Measurements from ENCODE around the gene NEK6. TPM values are rescaled to one million over a fixed set of nuclear protein-coding genes. Genes with fewer than 3 reads are reported as not detected.

Gene NEK6
- total and polyA plus RNA-seq, 10 of the 15 experiments (the other 5 are each of a cell fraction or from before 2014, with no cell fraction given) = 31.3 to 161 (median 89.2) TPM

- Histone ChIP-seq H3K79me2 (ENCODE audit: control insufficient read depth, insufficient read depth, low read length) (no peaks in the 10 kb centered on the region), H3K27me3 (replicated peaks in 1 of 2; ENCODE audit: control insufficient read depth in 2 of 2, insufficient read depth in 2 of 2, low read length in 1 of 2) (no peaks in the 10 kb centered on the region), H3K36me3 (ENCODE audit: control insufficient read depth in 2 of 2, insufficient read depth in 2 of 2, low read length in 1 of 2) (peaks cover 47 to 67% of the 10 kb centered on the region in 2 experiments; a peak in 3 of 4 replicates), H3K4me3 (no peak overlapping the region), H2AFZ (ENCODE audit: control insufficient read depth, low read depth, low read length) (no peak overlapping the region), H4K20me1 (ENCODE audit: control insufficient read depth, insufficient read depth) (no peaks in the 10 kb centered on the region), H3K4me2 (ENCODE audit: control insufficient read depth, insufficient read depth) (no peak overlapping the region), H3K4me1 (ENCODE audit: control insufficient read depth, insufficient read depth, low read length) (no peaks in the 10 kb centered on the region), H3K9me3 (replicated peaks; ENCODE audit: control insufficient read depth, insufficient read depth, low read length) (no peaks in the 10 kb centered on the region), H3K9ac (ENCODE audit: control insufficient read depth, insufficient read depth, low read length) (no peak overlapping the region), H3K27ac (ENCODE audit: control insufficient read depth, insufficient read depth) (no peak overlapping the region)
- TF ChIP-seq ZNF687 (IDR thresholded peaks at IDR 0.05) (no peak), POLR2AphosphoS5 (IDR thresholded peaks at IDR 0.05; ENCODE audit: low read length) (peak; percentile 27; the same call in 1 of the 2 replicates)
- WGBS (ENCODE audit: insufficient coverage, insufficient replicate concordance, low lambda C conversion rate, missing lambda C conversion rate) = 84% methylated on average over 9 of the region's 9 CpGs
- FAIRE-seq (no peak), ATAC-seq (no peak), DNase-seq (ENCODE audit: low read depth, low spot score) (no peak)
- SMC1A ChIA-PET (ENCODE audit: uncharacterized antibody, unreplicated experiment) = no interaction called here
- BruUV-seq (replicated peaks) = no TSS peak
- CTCF ChIA-PET = no interaction called here
- in situ Hi-C loops (cut with MboI) (no loop called here), intact Hi-C loops (cut with micrococcal nuclease; ENCODE audit: unreplicated experiment) (no loop called here)
- RAD21 ChIA-PET (ENCODE audit: unreplicated experiment) = no interaction called here
- POLR2A ChIA-PET = no interaction called here
Observed at GRCh38 chr9:124345751-124346281, 88.1 kb downstream of the NEK6 start.

Data from GM12878 (cell line).